ENCODE measurements around the gene KCNH1. TPM values are rescaled to one million over a fixed set of nuclear protein-coding genes. Genes with fewer than 3 reads are reported as not detected.

KCNH1 gene
- total and polyA plus RNA-seq, 10 of the 15 experiments (the other 5 are each of a cell fraction or from before 2014, with no cell fraction given), result 0.02 to 0.04 (median 0.04) TPM; not detected in 7

DNA sequence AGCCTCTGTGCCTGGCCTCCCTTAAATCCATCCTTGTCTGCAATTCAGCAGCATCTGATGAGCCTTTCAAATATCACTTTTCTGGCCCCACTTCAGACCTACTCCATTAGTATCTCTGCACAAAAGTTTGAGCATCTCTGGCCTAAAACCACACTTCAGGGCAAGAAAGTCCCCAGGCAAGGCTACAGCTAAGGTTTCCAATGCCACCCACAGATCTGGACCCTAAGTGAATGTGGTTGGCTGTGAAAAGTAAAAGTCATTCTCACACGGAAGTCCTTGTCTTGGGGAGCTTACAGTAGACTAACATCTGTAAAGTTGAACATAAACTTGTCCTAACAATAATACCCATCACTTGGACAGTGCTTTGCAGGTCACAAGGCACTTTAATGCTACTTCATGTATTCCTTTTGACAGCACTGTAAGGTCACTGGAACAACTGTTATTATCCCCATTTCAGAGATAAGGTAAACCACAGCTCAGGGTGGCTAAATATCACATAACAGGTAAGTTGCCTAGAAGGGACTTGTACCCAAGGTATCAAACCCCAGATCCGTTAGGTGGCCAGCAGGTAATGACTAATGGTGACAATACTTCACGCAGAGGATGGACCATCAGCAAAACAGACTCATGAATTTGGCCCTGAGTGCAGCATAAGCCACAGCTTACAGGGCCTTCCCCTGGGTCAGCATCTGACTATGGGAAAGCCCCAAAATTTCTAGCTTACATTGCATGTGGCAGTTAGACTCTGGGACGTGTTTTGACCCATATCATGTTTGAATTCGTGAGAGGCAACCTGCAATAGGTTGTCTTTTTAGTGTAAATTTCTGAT is 449.3 kb downstream of the KCNH1 start (continued):
- TF ChIP-seq ATF7 (IDR thresholded peaks at IDR 0.05; ENCODE audit: low read depth) (no peak), BCL11A (IDR thresholded peaks at IDR 0.05; ENCODE audit: low read depth, low read length) (peak; percentile 53), POLR2A (IDR thresholded peaks at IDR 0.05; ENCODE audit: low read depth, low read length) (no peak), TCF12 (IDR thresholded peaks at IDR 0.05; ENCODE audit: low read depth, low read length) (no peak), GATAD2B (conservative IDR thresholded peaks at IDR 0.05; ENCODE audit: low read depth) (0 out of 2 replicates have a peak, but pooled peaks have one; percentile 33), DPF2 (IDR thresholded peaks at IDR 0.05) (peak; percentile 70), RUNX3 (IDR thresholded peaks at IDR 0.05; ENCODE audit: low read length) (peak; percentile 76), SUPT20H (IDR thresholded peaks at IDR 0.05; ENCODE audit: borderline replicate concordance, control insufficient read depth, low read depth, low read length) (no peak), MTA2 (IDR thresholded peaks at IDR 0.05; ENCODE audit: low read depth) (peak; percentile 17; the same call in 1 of the 2 replicates), YY1 (IDR thresholded peaks at IDR 0.05; ENCODE audit: low read depth, low read length) (no peak), IKZF1 (conservative IDR thresholded peaks at IDR 0.05) (no peak)
- TF ChIP-seq, protein P1, sequence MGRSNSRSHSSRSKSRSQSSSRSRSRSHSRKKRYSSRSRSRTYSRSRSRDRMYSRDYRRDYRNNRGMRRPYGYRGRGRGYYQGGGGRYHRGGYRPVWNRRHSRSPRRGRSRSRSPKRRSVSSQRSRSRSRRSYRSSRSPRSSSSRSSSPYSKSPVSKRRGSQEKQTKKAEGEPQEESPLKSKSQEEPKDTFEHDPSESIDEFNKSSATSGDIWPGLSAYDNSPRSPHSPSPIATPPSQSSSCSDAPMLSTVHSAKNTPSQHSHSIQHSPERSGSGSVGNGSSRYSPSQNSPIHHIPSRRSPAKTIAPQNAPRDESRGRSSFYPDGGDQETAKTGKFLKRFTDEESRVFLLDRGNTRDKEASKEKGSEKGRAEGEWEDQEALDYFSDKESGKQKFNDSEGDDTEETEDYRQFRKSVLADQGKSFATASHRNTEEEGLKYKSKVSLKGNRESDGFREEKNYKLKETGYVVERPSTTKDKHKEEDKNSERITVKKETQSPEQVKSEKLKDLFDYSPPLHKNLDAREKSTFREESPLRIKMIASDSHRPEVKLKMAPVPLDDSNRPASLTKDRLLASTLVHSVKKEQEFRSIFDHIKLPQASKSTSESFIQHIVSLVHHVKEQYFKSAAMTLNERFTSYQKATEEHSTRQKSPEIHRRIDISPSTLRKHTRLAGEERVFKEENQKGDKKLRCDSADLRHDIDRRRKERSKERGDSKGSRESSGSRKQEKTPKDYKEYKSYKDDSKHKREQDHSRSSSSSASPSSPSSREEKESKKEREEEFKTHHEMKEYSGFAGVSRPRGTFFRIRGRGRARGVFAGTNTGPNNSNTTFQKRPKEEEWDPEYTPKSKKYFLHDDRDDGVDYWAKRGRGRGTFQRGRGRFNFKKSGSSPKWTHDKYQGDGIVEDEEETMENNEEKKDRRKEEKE (IDR thresholded peaks at IDR 0.05), result no peak
- TF ChIP-seq, protein P2, sequence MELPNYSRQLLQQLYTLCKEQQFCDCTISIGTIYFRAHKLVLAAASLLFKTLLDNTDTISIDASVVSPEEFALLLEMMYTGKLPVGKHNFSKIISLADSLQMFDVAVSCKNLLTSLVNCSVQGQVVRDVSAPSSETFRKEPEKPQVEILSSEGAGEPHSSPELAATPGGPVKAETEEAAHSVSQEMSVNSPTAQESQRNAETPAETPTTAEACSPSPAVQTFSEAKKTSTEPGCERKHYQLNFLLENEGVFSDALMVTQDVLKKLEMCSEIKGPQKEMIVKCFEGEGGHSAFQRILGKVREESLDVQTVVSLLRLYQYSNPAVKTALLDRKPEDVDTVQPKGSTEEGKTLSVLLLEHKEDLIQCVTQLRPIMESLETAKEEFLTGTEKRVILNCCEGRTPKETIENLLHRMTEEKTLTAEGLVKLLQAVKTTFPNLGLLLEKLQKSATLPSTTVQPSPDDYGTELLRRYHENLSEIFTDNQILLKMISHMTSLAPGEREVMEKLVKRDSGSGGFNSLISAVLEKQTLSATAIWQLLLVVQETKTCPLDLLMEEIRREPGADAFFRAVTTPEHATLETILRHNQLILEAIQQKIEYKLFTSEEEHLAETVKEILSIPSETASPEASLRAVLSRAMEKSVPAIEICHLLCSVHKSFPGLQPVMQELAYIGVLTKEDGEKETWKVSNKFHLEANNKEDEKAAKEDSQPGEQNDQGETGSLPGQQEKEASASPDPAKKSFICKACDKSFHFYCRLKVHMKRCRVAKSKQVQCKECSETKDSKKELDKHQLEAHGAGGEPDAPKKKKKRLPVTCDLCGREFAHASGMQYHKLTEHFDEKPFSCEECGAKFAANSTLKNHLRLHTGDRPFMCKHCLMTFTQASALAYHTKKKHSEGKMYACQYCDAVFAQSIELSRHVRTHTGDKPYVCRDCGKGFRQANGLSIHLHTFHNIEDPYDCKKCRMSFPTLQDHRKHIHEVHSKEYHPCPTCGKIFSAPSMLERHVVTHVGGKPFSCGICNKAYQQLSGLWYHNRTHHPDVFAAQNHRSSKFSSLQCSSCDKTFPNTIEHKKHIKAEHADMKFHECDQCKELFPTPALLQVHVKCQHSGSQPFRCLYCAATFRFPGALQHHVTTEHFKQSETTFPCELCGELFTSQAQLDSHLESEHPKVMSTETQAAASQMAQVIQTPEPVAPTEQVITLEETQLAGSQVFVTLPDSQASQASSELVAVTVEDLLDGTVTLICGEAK (IDR thresholded peaks at IDR 0.05; ENCODE audit: borderline replicate concordance), result no peak
- TF ChIP-seq, protein P3, sequence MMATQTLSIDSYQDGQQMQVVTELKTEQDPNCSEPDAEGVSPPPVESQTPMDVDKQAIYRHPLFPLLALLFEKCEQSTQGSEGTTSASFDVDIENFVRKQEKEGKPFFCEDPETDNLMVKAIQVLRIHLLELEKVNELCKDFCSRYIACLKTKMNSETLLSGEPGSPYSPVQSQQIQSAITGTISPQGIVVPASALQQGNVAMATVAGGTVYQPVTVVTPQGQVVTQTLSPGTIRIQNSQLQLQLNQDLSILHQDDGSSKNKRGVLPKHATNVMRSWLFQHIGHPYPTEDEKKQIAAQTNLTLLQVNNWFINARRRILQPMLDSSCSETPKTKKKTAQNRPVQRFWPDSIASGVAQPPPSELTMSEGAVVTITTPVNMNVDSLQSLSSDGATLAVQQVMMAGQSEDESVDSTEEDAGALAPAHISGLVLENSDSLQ (IDR thresholded peaks at IDR 0.05), result no peak

Measured in GM12878 (cell line).